Fibroblast of pulmonary artery (primary cell): ENCODE data around the gene HEATR5B.

Source experiments
- DNase-seq: peaks from one replicate; pipeline ENCODE4 v3.0.0-alpha.2; 2010; ENCODE audit warnings: low read depth
- H3K4me3 ChIP-seq: replicated peaks from 2 replicates; pipeline ENCODE4 v1.5.1; 2011; ENCODE audit warnings: low read depth, mild to moderate bottlenecking, control low read depth, low read length, moderate library complexity
- CTCF ChIP-seq: IDR thresholded peaks from 2 replicates; pipeline ENCODE4 v1.5.1; 2011; ENCODE audit warnings: mild to moderate bottlenecking, control low read depth, low read length, inconsistent platforms; ENCODE audit errors: missing control alignments

The HEATR5B gene

DNA sequence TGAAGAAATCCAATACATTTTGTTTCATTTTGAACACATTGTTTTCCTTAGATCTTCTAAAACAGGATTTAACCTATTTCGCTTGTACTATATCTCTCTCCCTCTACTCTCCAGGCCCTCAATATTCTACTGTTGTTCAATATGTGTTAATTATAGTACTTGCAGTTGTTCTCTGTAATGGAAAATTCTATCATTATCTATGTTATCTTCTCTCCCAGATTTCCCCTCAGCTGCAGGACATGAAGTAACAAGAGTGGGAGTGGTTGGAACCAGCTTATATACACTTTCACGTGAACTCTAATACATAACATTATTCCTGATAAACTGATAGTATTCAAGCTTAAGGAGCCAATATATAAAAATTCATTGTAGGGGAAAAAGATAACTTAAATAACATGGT lies 110.9 kb downstream of the HEATR5B start:
- peak; percentile 14 for DNase-seq
- no peak overlapping the region for H3K4me3 ChIP-seq
- TF ChIP-seq CTCF, result no peak

DNA sequence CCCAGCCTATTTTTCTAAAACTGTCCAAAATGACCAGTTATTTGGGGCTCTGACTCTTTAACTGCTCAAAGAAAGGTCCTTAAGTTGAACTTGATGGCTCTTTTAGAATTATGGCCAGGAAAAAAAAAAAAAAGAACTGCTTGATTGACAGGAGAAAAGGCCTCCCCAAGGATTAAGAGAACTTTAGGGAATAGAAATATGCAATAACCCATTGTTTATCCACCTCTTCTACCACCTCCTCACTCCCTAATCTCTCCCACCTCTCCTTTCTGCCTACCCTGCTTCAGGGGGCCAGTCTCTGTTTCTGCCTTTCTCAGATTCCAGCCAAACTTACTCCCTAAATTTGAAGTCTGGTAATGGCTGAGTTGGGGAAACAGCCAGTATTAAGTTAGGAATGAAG lies 112.2 kb downstream of the HEATR5B start:
- TF ChIP-seq CTCF, result no peak
- no peak for DNase-seq
- no peak overlapping the region for H3K4me3 ChIP-seq

DNA sequence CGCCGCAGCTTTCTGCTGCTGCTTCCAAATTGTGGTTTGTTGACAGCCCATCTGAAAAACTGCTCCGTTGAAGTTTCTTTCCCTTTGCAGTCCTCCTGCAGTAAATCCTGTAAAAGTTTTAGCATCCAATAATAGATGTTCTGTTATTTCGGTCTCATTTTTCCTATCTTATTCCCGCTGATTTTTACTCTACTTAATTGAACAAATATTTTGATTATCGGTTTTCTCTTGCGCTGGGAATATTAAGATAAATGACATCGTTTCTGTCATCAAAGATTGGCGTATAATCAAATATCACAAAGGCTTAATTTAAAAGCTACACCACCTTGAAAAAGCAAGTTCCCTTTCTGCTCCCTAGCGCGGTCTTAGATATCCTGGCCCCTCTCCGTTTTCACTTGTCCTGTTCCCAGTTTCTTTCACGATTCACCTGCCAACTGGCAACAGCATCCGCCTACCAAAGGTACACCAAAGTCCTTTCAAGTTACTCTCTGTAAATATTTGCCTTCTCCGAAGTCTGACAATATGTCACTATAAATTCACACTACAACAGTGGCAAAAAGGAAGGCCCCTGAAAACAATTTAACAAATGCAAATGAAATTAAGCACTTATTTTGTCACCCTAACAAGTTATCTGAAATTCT lies 116.8 kb downstream of the HEATR5B start:
- peak overlapping the region; percentile 90 for H3K4me3 ChIP-seq
- TF ChIP-seq CTCF, result no peak
- DNase-seq, result no peak

DNA sequence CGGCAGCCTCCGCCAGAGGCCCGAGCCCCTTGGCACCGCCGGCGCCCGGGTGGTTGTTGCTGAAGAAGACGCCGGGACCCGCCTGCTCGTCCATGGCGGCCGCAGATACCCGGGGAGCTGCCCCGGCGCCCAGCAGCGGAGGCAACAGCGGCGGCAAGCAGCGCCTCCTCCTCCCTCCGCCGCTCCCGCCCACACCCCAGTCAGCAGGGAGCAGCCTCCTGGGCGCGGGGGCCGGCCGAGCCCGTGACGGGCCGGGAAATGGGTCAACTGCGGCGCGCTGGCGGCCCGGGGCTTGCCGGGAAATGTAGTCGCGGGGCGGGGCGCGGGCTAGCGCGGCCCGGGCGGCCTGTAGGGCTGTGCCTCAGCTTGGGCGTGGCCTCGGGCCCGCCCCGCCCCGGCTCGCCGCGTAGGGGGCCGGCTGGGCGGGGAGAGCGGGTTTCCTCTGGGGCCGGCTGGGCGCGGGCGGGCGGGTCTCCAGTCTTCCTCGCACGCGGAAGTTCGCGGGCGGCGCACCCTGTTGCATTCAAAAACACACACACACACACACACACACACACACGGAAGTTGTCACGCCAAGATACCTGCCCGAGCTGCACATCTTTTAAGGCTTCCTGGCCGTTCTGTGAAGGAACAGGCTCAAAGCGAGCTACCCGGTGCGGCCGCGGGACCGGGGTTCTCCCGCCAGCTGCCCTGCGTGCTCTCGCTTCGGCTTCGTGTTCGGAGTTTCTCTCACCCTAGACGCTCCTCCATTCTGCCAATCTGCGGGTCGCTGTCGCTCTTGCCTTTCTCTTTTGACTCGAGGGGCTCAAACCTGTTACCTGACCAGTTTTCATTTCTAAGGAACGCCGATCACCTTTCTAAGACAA lies 117.6 kb downstream of the HEATR5B start, which contains the start of gene STRN:
Gene STRN (minus strand): TSS at position 167 of the 866 bp plus-strand sequence. CDS start 73 bp downstream, at position 94.
- TF ChIP-seq CTCF, result no peak
- DNase-seq, result peak; percentile 96
- peak within 1 kb of the TSS; percentile 92 for H3K4me3 ChIP-seq

- TF ChIP-seq CTCF, result no peak
- peak; percentile 17 for DNase-seq
- peak overlapping the region; percentile 92 for H3K4me3 ChIP-seq
Measured at GRCh38 chr2:36965751-36966369, 118.3 kb downstream of the HEATR5B start.

DNA sequence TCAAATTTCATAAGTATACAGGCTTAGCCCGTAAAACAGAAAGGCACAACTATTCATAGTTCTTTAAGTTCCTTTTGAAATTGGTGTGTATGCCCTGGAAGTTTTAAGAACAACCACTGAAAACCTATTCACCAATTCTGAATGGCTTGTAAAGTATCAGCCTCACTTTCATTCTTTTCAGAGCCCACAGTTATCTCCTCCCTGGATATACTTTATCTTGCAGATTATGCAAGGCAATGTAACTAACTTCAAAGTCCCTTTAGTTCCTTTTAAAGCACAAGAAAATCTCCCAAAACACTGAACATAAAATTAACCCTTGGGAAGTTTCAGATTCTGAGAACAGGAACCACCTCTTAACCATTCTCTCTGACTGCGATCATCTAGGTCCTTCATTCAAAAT lies 119.0 kb downstream of the HEATR5B start:
- peak overlapping the region; percentile 92 for H3K4me3 ChIP-seq
- no peak for TF ChIP-seq CTCF
- DNase-seq, result peak; percentile 13
